Adrenal gland (tissue), 5 donors: ENCODE measurements around the gene CNPPD1.

Experiments
- CTCF ChIP-seq, 6 experiments: fragments of 450-650 bp in 4 of 6; fragments of 200-600 bp in 2 of 6; sonication (generic) in 1 of 6; IDR thresholded peaks; 1 replicate in 5 of 6; 2 replicates in 1 of 6; pipeline versions ENCODE4 v1.5.1 to v1.8.0; 2016 to 2021; ENCODE audit warnings: antibody characterized with exemption in 6 of 6, mild to moderate bottlenecking in 2 of 6, moderate library complexity in 1 of 6
- POLR2A ChIP-seq, 2 donors: fragments of 450-650 bp; IDR thresholded peaks; one replicate each; pipeline ENCODE4 v1.6.1; 2017; ENCODE audit warnings: antibody characterized with exemption in 2 of 2, mild to moderate bottlenecking in 2 of 2, moderate library complexity in 1 of 2
- donor health status: DM: no; HTN: no; CAD: no.

GRCh38 chr2:219175486-219175885 lies 1.2 kb downstream of the CNPPD1 start:
- TF ChIP-seq CTCF (IDR thresholded peaks at IDR 0.05) (no peak), POLR2A (IDR thresholded peaks at IDR 0.05) (no peak)
